Ishikawa (cell line): Measurements from ENCODE around the gene PARVB.

Source experiments
- CEBPB ChIP-seq: IDR thresholded peaks from 2 replicates; pipeline ENCODE4 v1.6.1; 2012
- CREB1 ChIP-seq: IDR thresholded peaks from 2 replicates; pipeline ENCODE4 v1.6.1; 2012; ENCODE audit warnings: low read depth
- EGR1 ChIP-seq: IDR thresholded peaks from 2 replicates; pipeline ENCODE4 v1.6.1; 2012
- EP300 ChIP-seq: IDR thresholded peaks from 2 replicates; pipeline ENCODE4 v1.6.1; 2012; ENCODE audit warnings: borderline replicate concordance
- FOXM1 ChIP-seq: IDR thresholded peaks from 2 replicates; pipeline ENCODE4 v1.6.1; 2012; ENCODE audit warnings: low read depth, borderline replicate concordance
- NFIC ChIP-seq: IDR thresholded peaks from 2 replicates; pipeline ENCODE4 v1.6.1; 2012
- RAD21 ChIP-seq: IDR thresholded peaks from 2 replicates; pipeline ENCODE4 v1.6.1; 2012; ENCODE audit warnings: low read depth
- TAF1 ChIP-seq: IDR thresholded peaks from 2 replicates; pipeline ENCODE4 v1.6.1; 2012; ENCODE audit warnings: low read depth, mild to moderate bottlenecking
- TCF12 ChIP-seq: IDR thresholded peaks from 2 replicates; pipeline ENCODE4 v1.6.1; 2012; ENCODE audit warnings: low read depth
- TEAD4 ChIP-seq: IDR thresholded peaks from 2 replicates; pipeline ENCODE4 v1.6.1; 2012
- YY1 ChIP-seq: IDR thresholded peaks from 2 replicates; pipeline ENCODE4 v1.6.1; 2012; ENCODE audit warnings: low read depth
- ZBTB7A ChIP-seq: IDR thresholded peaks from 2 replicates; pipeline ENCODE4 v1.6.1; 2012; ENCODE audit warnings: low read depth
- TF ChIP-seq, protein P1 (sequence below): IDR thresholded peaks from 2 replicates; pipeline ENCODE4 v1.6.1; 2012
- TF ChIP-seq, protein P2 (sequence below): IDR thresholded peaks from 2 replicates; pipeline ENCODE4 v1.6.1; 2012
- TF ChIP-seq, protein P3 (sequence below): IDR thresholded peaks from 2 replicates; pipeline ENCODE4 v1.6.1; 2012; ENCODE audit warnings: low read depth, mild to moderate bottlenecking

PARVB gene

DNA sequence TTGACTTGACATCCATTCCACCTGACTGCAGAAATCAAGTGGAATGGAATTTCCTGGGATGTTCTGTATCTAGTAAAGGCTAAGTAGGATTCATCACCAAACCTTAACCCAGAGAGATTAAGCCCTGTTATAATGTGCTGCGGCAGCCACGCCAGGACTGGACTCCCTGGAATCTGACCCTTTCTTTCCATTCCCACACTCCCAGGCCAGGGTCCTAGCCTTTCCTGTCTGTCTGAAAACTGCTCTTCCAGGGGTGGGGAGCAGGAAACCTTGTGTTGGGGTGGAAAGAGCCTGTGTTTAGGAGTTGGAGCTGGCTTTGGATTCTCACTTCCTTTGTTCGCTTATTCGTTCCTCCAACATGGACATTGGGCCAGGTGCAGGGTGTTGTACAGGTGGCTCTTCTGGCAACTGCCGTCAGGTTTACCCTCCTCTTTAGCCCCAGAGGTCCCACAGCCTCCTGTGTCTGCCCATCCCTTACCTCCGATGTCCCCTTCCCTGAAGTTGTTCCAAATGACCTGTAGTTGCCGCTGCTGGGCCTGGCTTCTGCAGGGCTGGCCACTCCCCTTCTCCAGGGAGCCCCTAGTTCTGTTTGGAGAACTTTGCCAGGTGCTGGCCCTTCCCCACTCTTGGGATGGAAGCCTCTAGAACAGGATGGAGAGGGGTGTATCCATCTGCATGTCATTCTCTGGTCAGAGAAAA, 20.5 kb upstream of the PARVB start:
- TF ChIP-seq CREB1 (no peak), YY1 (no peak), EP300 (no peak), NFIC (no peak), ZBTB7A (no peak), CEBPB (no peak), TCF12 (no peak), TAF1 (no peak), EGR1 (no peak)
- TF ChIP-seq, protein P1, sequence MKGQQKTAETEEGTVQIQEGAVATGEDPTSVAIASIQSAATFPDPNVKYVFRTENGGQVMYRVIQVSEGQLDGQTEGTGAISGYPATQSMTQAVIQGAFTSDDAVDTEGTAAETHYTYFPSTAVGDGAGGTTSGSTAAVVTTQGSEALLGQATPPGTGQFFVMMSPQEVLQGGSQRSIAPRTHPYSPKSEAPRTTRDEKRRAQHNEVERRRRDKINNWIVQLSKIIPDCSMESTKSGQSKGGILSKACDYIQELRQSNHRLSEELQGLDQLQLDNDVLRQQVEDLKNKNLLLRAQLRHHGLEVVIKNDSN: no peak
- TF ChIP-seq, protein P2, sequence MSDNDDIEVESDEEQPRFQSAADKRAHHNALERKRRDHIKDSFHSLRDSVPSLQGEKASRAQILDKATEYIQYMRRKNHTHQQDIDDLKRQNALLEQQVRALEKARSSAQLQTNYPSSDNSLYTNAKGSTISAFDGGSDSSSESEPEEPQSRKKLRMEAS: no peak

DNA sequence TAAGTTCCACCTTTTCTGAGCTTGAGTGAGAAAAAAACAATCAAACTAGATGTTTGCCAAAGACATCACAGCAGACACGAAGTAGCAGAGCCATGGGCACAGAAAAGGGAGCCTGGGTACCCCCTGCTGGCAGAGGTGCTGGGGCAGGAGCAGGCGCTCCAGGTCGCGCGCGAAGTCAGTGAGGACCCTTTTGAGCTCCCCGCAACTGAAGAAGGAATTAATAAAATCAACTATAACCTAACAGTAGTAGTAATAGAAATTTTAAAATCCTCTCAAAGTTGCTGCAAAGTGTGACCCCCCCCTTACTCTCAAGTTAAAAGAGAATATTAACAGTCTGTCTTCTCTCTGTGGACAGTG, 20.0 kb upstream of the PARVB start:
- TF ChIP-seq CEBPB (no peak), TAF1 (no peak), ZBTB7A (no peak), CREB1 (no peak), EGR1 (no peak), NFIC (no peak), EP300 (no peak), TCF12 (no peak), RAD21 (no peak), YY1 (no peak), TEAD4 (no peak), FOXM1 (no peak)
- TF ChIP-seq, protein P1: no peak
- TF ChIP-seq, protein P3, sequence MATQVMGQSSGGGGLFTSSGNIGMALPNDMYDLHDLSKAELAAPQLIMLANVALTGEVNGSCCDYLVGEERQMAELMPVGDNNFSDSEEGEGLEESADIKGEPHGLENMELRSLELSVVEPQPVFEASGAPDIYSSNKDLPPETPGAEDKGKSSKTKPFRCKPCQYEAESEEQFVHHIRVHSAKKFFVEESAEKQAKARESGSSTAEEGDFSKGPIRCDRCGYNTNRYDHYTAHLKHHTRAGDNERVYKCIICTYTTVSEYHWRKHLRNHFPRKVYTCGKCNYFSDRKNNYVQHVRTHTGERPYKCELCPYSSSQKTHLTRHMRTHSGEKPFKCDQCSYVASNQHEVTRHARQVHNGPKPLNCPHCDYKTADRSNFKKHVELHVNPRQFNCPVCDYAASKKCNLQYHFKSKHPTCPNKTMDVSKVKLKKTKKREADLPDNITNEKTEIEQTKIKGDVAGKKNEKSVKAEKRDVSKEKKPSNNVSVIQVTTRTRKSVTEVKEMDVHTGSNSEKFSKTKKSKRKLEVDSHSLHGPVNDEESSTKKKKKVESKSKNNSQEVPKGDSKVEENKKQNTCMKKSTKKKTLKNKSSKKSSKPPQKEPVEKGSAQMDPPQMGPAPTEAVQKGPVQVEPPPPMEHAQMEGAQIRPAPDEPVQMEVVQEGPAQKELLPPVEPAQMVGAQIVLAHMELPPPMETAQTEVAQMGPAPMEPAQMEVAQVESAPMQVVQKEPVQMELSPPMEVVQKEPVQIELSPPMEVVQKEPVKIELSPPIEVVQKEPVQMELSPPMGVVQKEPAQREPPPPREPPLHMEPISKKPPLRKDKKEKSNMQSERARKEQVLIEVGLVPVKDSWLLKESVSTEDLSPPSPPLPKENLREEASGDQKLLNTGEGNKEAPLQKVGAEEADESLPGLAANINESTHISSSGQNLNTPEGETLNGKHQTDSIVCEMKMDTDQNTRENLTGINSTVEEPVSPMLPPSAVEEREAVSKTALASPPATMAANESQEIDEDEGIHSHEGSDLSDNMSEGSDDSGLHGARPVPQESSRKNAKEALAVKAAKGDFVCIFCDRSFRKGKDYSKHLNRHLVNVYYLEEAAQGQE: no peak
- TF ChIP-seq, protein P2: no peak

DNA sequence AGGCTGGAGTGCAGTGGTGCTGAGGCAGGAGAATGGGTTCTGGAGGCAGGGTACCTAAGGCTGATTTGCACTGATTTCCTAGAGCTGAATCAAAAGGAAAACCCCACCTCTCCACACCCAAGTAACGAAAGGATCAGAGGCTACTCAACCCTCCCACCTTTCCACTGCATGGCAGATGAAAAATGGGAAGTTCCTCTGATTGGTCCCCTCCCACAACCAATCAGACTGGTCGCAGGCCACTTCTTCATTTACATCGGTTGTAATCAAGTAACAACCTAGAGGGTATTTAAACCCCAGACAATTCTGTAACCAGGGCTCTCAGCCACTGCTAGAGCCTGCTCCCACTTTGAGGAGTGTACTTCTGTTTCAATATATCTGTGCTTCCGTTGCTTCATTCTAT, 18.6 kb upstream of the PARVB start:
- TF ChIP-seq YY1 (no peak), CEBPB (no peak), EP300 (no peak), EGR1 (no peak), ZBTB7A (no peak), CREB1 (no peak), FOXM1 (no peak), TAF1 (no peak), TCF12 (no peak), RAD21 (no peak), NFIC (no peak), TEAD4 (no peak)
- TF ChIP-seq, protein P3: no peak
- TF ChIP-seq, protein P2: no peak
- TF ChIP-seq, protein P1: no peak

DNA sequence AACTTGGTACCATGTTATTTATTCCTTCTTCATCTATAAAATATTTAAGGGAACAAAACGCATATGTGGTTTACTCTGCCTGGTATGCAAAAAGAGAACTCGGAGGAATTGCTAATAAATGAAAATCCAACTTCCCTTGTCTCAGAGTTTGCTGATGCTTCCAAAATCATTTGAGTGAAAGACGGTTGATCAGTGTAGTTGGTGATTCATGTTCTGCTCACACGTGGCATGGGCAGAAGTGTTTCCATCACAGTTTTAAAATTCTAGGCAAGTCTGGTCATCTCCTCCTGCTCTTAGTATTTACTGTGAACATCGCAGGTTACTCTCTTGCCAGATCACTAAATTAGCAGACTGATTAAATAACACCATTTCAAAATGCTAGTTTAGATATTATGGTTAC, 11.9 kb upstream of the PARVB start:
- TF ChIP-seq TEAD4: no peak
- TF ChIP-seq ZBTB7A: no peak
- TF ChIP-seq EGR1: no peak
- TF ChIP-seq EP300: no peak
- TF ChIP-seq TAF1: no peak

DNA sequence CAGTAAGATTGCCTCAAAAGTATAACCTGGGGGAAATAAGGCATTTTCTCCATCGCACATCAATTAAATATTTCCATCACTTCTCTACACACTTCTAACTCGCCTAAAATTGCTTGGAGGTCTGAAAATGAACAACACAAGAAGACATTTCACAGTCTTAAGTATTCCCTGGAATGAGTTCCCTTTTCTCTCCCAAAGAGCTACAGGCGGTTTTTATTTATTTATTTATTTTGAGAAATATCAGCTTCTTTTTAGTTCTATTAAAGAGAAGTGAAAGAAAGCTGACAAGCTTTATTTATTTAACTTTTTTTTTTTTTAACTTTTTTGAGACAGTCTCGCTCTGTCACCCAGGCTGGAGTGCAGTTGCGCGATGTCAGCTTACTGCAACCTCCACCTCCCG, 11.5 kb upstream of the PARVB start:
- TF ChIP-seq TAF1 (no peak), CREB1 (no peak), YY1 (no peak), ZBTB7A (no peak), EGR1 (no peak)

DNA sequence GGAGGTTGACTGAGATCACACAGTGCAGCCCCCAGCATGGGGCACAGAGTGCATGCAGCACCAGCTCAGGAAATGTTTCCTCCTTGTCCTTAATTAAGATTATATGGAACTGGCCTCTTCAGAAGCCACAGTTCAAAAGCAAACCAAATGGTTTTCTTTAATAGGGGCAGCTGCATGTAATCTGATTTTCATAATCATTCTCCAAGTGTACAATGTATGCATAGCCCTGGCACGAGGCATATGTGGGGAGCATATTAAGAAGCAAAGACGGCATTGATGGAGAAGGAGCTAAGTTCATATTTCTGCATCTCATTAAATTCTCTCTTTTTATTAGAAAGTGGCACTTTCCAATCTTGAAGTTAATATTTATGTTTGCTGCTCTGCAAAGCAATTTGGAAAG, 9.9 kb upstream of the PARVB start:
- TF ChIP-seq TCF12: no peak
- TF ChIP-seq, protein P1: no peak
- no peak for TF ChIP-seq EP300
- TF ChIP-seq TAF1: no peak
- no peak for TF ChIP-seq CEBPB
- TF ChIP-seq, protein P2: no peak
- no peak for TF ChIP-seq CREB1
- TF ChIP-seq ZBTB7A: no peak
